ENCODE results near the gene TRHDE.

The TRHDE gene

GRCh38 chr12:72523754-72524153, 251.6 kb downstream of the TRHDE start:
- H3K36me3 ChIP-seq (ENCODE audit: control insufficient read depth, insufficient read depth, low read length) = no peaks in the 10 kb centered on the region
- no peaks in the 10 kb centered on the region for H3K9me3 ChIP-seq (ENCODE audit: control insufficient read depth, insufficient read depth, low read length)
- WGBS (ENCODE audit: insufficient coverage, insufficient read length) = no CpG with 5 or more reads among the region's 3 CpGs
- H3K27ac ChIP-seq (ENCODE audit: low read length) = no peak overlapping the region
- H3K4me1 ChIP-seq (ENCODE audit: control insufficient read depth, insufficient read depth, low read length) = no peaks in the 10 kb centered on the region
- no peak for DNase-seq (ENCODE audit: low read depth, low spot score)
- H3K27me3 ChIP-seq (ENCODE audit: control insufficient read depth, insufficient read depth, low read length) = no peaks in the 10 kb centered on the region
- no peak overlapping the region for H3K4me3 ChIP-seq (ENCODE audit: low read length)

- no peaks in the 10 kb centered on the region for H3K36me3 ChIP-seq (ENCODE audit: control insufficient read depth, insufficient read depth, low read length)
- H3K4me1 ChIP-seq (ENCODE audit: control insufficient read depth, insufficient read depth, low read length) = no peaks in the 10 kb centered on the region
- H3K27ac ChIP-seq (ENCODE audit: low read length) = no peak overlapping the region
- H3K4me3 ChIP-seq (ENCODE audit: low read length) = no peak overlapping the region
- H3K27me3 ChIP-seq (ENCODE audit: control insufficient read depth, insufficient read depth, low read length) = no peaks in the 10 kb centered on the region
- WGBS (ENCODE audit: insufficient coverage, insufficient read length) = no CpG with 5 or more reads among the region's 1 CpG
- H3K9me3 ChIP-seq (ENCODE audit: control insufficient read depth, insufficient read depth, low read length) = no peaks in the 10 kb centered on the region
- DNase-seq (ENCODE audit: low read depth, low spot score) = no peak
Observed at GRCh38 chr12:72535212-72535990, 263.2 kb downstream of the TRHDE start.

- no peak for DNase-seq (ENCODE audit: low read depth, low spot score)
- WGBS (ENCODE audit: insufficient coverage, insufficient read length) = no CpG with 5 or more reads among the region's 1 CpG
- H3K9me3 ChIP-seq (ENCODE audit: control insufficient read depth, insufficient read depth, low read length) = no peaks in the 10 kb centered on the region
Observed at GRCh38 chr12:72540811-72541210, 268.6 kb downstream of the TRHDE start.

GRCh38 chr12:72543777-72544467, 271.8 kb downstream of the TRHDE start:
- no CpG with 5 or more reads among the region's 2 CpGs for WGBS (ENCODE audit: insufficient coverage, insufficient read length)
- Histone ChIP-seq H3K27ac (ENCODE audit: low read length) (no peak overlapping the region), H3K4me3 (ENCODE audit: low read length) (no peak overlapping the region), H3K36me3 (ENCODE audit: control insufficient read depth, insufficient read depth, low read length) (no peaks in the 10 kb centered on the region), H3K9me3 (ENCODE audit: control insufficient read depth, insufficient read depth, low read length) (no peaks in the 10 kb centered on the region), H3K4me1 (ENCODE audit: control insufficient read depth, insufficient read depth, low read length) (no peaks in the 10 kb centered on the region), H3K27me3 (ENCODE audit: control insufficient read depth, insufficient read depth, low read length) (no peaks in the 10 kb centered on the region)
- no peak for DNase-seq (ENCODE audit: low read depth, low spot score)

More at GRCh38 chr12:72540811-72541210, 268.6 kb downstream of the TRHDE start:
- Histone ChIP-seq H3K36me3 (ENCODE audit: control insufficient read depth, insufficient read depth, low read length) (no peaks in the 10 kb centered on the region), H3K27ac (ENCODE audit: low read length) (no peak overlapping the region), H3K4me1 (ENCODE audit: control insufficient read depth, insufficient read depth, low read length) (no peaks in the 10 kb centered on the region), H3K27me3 (ENCODE audit: control insufficient read depth, insufficient read depth, low read length) (no peaks in the 10 kb centered on the region), H3K4me3 (ENCODE audit: low read length) (no peak overlapping the region)

GRCh38 chr12:72546106-72546505, 273.9 kb downstream of the TRHDE start:
- no peaks in the 10 kb centered on the region for H3K9me3 ChIP-seq (ENCODE audit: control insufficient read depth, insufficient read depth, low read length)
- H3K27me3 ChIP-seq (ENCODE audit: control insufficient read depth, insufficient read depth, low read length) = no peaks in the 10 kb centered on the region
- no peak for DNase-seq (ENCODE audit: low read depth, low spot score)
- no peak overlapping the region for H3K27ac ChIP-seq (ENCODE audit: low read length)
- H3K4me3 ChIP-seq (ENCODE audit: low read length) = no peak overlapping the region
- H3K4me1 ChIP-seq (ENCODE audit: control insufficient read depth, insufficient read depth, low read length) = no peaks in the 10 kb centered on the region
- H3K36me3 ChIP-seq (ENCODE audit: control insufficient read depth, insufficient read depth, low read length) = no peaks in the 10 kb centered on the region
- WGBS (ENCODE audit: insufficient coverage, insufficient read length) = no CpG with 5 or more reads among the region's 1 CpG

GRCh38 chr12:72547573-72547972, 275.4 kb downstream of the TRHDE start:
- H3K9me3 ChIP-seq (ENCODE audit: control insufficient read depth, insufficient read depth, low read length) = no peaks in the 10 kb centered on the region
- no peaks in the 10 kb centered on the region for H3K36me3 ChIP-seq (ENCODE audit: control insufficient read depth, insufficient read depth, low read length)
- H3K4me3 ChIP-seq (ENCODE audit: low read length) = no peak overlapping the region
- DNase-seq (ENCODE audit: low read depth, low spot score) = no peak
- H3K27ac ChIP-seq (ENCODE audit: low read length) = no peak overlapping the region
- H3K27me3 ChIP-seq (ENCODE audit: control insufficient read depth, insufficient read depth, low read length) = no peaks in the 10 kb centered on the region
- no peaks in the 10 kb centered on the region for H3K4me1 ChIP-seq (ENCODE audit: control insufficient read depth, insufficient read depth, low read length)

- Histone ChIP-seq H3K36me3 (ENCODE audit: control insufficient read depth, insufficient read depth, low read length) (no peaks in the 10 kb centered on the region), H3K4me3 (ENCODE audit: low read length) (no peak overlapping the region), H3K27me3 (ENCODE audit: control insufficient read depth, insufficient read depth, low read length) (no peaks in the 10 kb centered on the region), H3K4me1 (ENCODE audit: control insufficient read depth, insufficient read depth, low read length) (no peaks in the 10 kb centered on the region), H3K9me3 (ENCODE audit: control insufficient read depth, insufficient read depth, low read length) (no peaks in the 10 kb centered on the region), H3K27ac (ENCODE audit: low read length) (no peak overlapping the region)
- no peak for DNase-seq (ENCODE audit: low read depth, low spot score)
- WGBS (ENCODE audit: insufficient coverage, insufficient read length) = no CpG with 5 or more reads among the region's 1 CpG
Observed at GRCh38 chr12:72549184-72549583, 277.0 kb downstream of the TRHDE start.

GRCh38 chr12:72560003-72560769, 288.0 kb downstream of the TRHDE start:
- no CpG with 5 or more reads among the region's 4 CpGs for WGBS (ENCODE audit: insufficient coverage, insufficient read length)
- H3K4me1 ChIP-seq (ENCODE audit: control insufficient read depth, insufficient read depth, low read length) = no peaks in the 10 kb centered on the region
- no peak overlapping the region for H3K27ac ChIP-seq (ENCODE audit: low read length)
- H3K36me3 ChIP-seq (ENCODE audit: control insufficient read depth, insufficient read depth, low read length) = no peaks in the 10 kb centered on the region
- DNase-seq (ENCODE audit: low read depth, low spot score) = no peak
- peaks cover 1% of the 10 kb centered on the region; the same call in 1 of the 2 replicates for H3K27me3 ChIP-seq (ENCODE audit: control insufficient read depth, insufficient read depth, low read length)
- no peak overlapping the region for H3K4me3 ChIP-seq (ENCODE audit: low read length)
- H3K9me3 ChIP-seq (ENCODE audit: control insufficient read depth, insufficient read depth, low read length) = no peaks in the 10 kb centered on the region

- H3K9me3 ChIP-seq (ENCODE audit: control insufficient read depth, insufficient read depth, low read length) = no peaks in the 10 kb centered on the region
- H3K27me3 ChIP-seq (ENCODE audit: control insufficient read depth, insufficient read depth, low read length) = no peaks in the 10 kb centered on the region
- H3K27ac ChIP-seq (ENCODE audit: low read length) = no peak overlapping the region
- DNase-seq (ENCODE audit: low read depth, low spot score) = peak; percentile 48
- H3K4me3 ChIP-seq (ENCODE audit: low read length) = no peak overlapping the region
- H3K36me3 ChIP-seq (ENCODE audit: control insufficient read depth, insufficient read depth, low read length) = no peaks in the 10 kb centered on the region
- H3K4me1 ChIP-seq (ENCODE audit: control insufficient read depth, insufficient read depth, low read length) = no peaks in the 10 kb centered on the region
- no CpG with 5 or more reads among the region's 7 CpGs for WGBS (ENCODE audit: insufficient coverage, insufficient read length)
Observed at GRCh38 chr12:72570601-72571000, 298.4 kb downstream of the TRHDE start.

GRCh38 chr12:72574138-72574537, 302.0 kb downstream of the TRHDE start:
- Histone ChIP-seq H3K36me3 (ENCODE audit: control insufficient read depth, insufficient read depth, low read length) (no peaks in the 10 kb centered on the region), H3K27me3 (ENCODE audit: control insufficient read depth, insufficient read depth, low read length) (no peaks in the 10 kb centered on the region), H3K27ac (ENCODE audit: low read length) (no peak overlapping the region), H3K4me1 (ENCODE audit: control insufficient read depth, insufficient read depth, low read length) (no peaks in the 10 kb centered on the region), H3K9me3 (ENCODE audit: control insufficient read depth, insufficient read depth, low read length) (no peaks in the 10 kb centered on the region), H3K4me3 (ENCODE audit: low read length) (no peak overlapping the region)
- no peak for DNase-seq (ENCODE audit: low read depth, low spot score)
- no CpG with 5 or more reads among the region's 2 CpGs for WGBS (ENCODE audit: insufficient coverage, insufficient read length)

Data from iPS DF 6.9 (cell line).